H9 (cell line): ENCODE data around the gene WHRN. TPM values are rescaled to one million over a fixed set of nuclear protein-coding genes. Genes with fewer than 3 reads are reported as not detected.

Experiments
- DNase-seq: peaks from one replicate; pipeline ENCODE4 v3.0.0-alpha.2; 2017
- H2AFZ ChIP-seq: one replicate; pipeline ENCODE4 v1.6.1; 2013; ENCODE audit warnings: mild to moderate bottlenecking, low read length, control low read depth, moderate library complexity
- H2AK5ac ChIP-seq: 2 replicates; pipeline ENCODE4 v1.6.1; 2013; ENCODE audit warnings: low read length, control low read depth, mixed read lengths; ENCODE audit not compliant: insufficient read length
- H2BK120ac ChIP-seq: one replicate; pipeline ENCODE4 v1.6.1; 2013; ENCODE audit warnings: low read depth, mild to moderate bottlenecking, low read length, control low read depth, inconsistent platforms; ENCODE audit not compliant: poor library complexity, severe bottlenecking
- H2BK12ac ChIP-seq: 2 replicates; pipeline ENCODE4 v1.6.1; 2013; ENCODE audit warnings: low read length, control low read depth, mixed read lengths, low read depth; ENCODE audit not compliant: insufficient read length
- H2BK15ac ChIP-seq: 2 replicates; pipeline ENCODE4 v1.6.1; 2013; ENCODE audit warnings: low read depth, low read length, control low read depth
- H2BK20ac ChIP-seq: one replicate; pipeline ENCODE4 v1.6.1; 2013; ENCODE audit warnings: low read depth, mild to moderate bottlenecking, low read length, control low read depth, inconsistent platforms; ENCODE audit not compliant: poor library complexity, severe bottlenecking
- H2BK5ac ChIP-seq: 2 replicates; pipeline ENCODE4 v1.6.1; 2013; ENCODE audit warnings: low read length, control low read depth, mixed read lengths; ENCODE audit not compliant: insufficient read length
- H3K14ac ChIP-seq: 2 replicates; pipeline ENCODE4 v1.6.1; 2013; ENCODE audit warnings: low read length, control low read depth; ENCODE audit not compliant: insufficient read depth
- H3K18ac ChIP-seq: 2 replicates; pipeline ENCODE4 v1.6.1; 2013; ENCODE audit warnings: low read depth, mild to moderate bottlenecking, mixed read lengths, low read length, control low read depth; ENCODE audit not compliant: insufficient read length
- H3K23ac ChIP-seq: 2 replicates; pipeline ENCODE4 v1.6.1; 2013; ENCODE audit warnings: low read length, control low read depth, mixed read lengths, low read depth; ENCODE audit not compliant: insufficient read length
- H3K23me2 ChIP-seq: 2 replicates; pipeline ENCODE4 v1.6.1; 2013; ENCODE audit warnings: low read depth, mild to moderate bottlenecking, mixed read lengths, low read length, control low read depth; ENCODE audit not compliant: insufficient read length, poor library complexity, severe bottlenecking
- H3K27ac ChIP-seq: 2 replicates; pipeline ENCODE4 v1.5.1; 2013; ENCODE audit warnings: low read length, control low read depth, mixed read lengths, low read depth; ENCODE audit not compliant: insufficient read length
- H3K27me3 ChIP-seq: 2 replicates; pipeline ENCODE4 v1.6.1; 2013; ENCODE audit warnings: low read length, control low read depth, inconsistent platforms; ENCODE audit not compliant: insufficient read depth
- H3K4ac ChIP-seq: 2 replicates; pipeline ENCODE4 v1.6.1; 2013; ENCODE audit warnings: low read depth, mild to moderate bottlenecking, control low read depth, inconsistent platforms, low read length, moderate library complexity
- H3K4me1 ChIP-seq: 2 replicates; pipeline ENCODE4 v1.6.1; 2013; ENCODE audit warnings: low read length, control low read depth, inconsistent platforms; ENCODE audit not compliant: insufficient read depth
- H3K4me2 ChIP-seq: 2 replicates; pipeline ENCODE4 v1.6.1; 2013; ENCODE audit warnings: low read length, control low read depth, mixed read lengths; ENCODE audit not compliant: insufficient read length, insufficient read depth
- H3K56ac ChIP-seq: 2 replicates; pipeline ENCODE4 v1.6.1; 2013; ENCODE audit warnings: low read depth, mild to moderate bottlenecking, mixed read lengths, low read length, control low read depth; ENCODE audit not compliant: insufficient read length
- H3K79me1 ChIP-seq: 2 replicates; pipeline ENCODE4 v1.6.1; 2013; ENCODE audit warnings: low read depth, mild to moderate bottlenecking, moderate library complexity, low read length, control low read depth, inconsistent platforms; ENCODE audit not compliant: insufficient read depth, poor library complexity, severe bottlenecking
- H3K79me2 ChIP-seq: 2 replicates; pipeline ENCODE4 v1.6.1; 2013; ENCODE audit warnings: low read length, control low read depth, inconsistent platforms; ENCODE audit not compliant: insufficient read depth
- H3K9ac ChIP-seq: 2 replicates; pipeline ENCODE4 v1.6.1; 2013; ENCODE audit warnings: low read length, control low read depth, mixed read lengths; ENCODE audit not compliant: insufficient read length; ENCODE audit errors: extremely low read depth
- H3K9me3 ChIP-seq: one replicate; pipeline ENCODE4 v1.6.1; 2013; ENCODE audit warnings: low read depth, low read length, inconsistent platforms; ENCODE audit not compliant: control insufficient read depth
- H3T11ph ChIP-seq: one replicate; pipeline ENCODE4 v1.6.1; 2013; ENCODE audit warnings: mild to moderate bottlenecking, low read length, control low read depth, inconsistent platforms
- H4K20me1 ChIP-seq: one replicate; pipeline ENCODE4 v1.6.1; 2013; ENCODE audit not compliant: control insufficient read depth, insufficient read length, insufficient read depth
- H4K5ac ChIP-seq: 2 replicates; pipeline ENCODE4 v1.6.1; 2013; ENCODE audit warnings: low read depth, mild to moderate bottlenecking, mixed read lengths, low read length, control low read depth; ENCODE audit not compliant: insufficient read length
- H4K8ac ChIP-seq: replicated peaks from 2 replicates; pipeline ENCODE4 v1.6.1; 2013; ENCODE audit warnings: low read length, control low read depth, mixed read lengths, low read depth; ENCODE audit not compliant: insufficient read length
- H4K91ac ChIP-seq: 2 replicates; pipeline ENCODE4 v1.6.1; 2013; ENCODE audit warnings: low read depth, mild to moderate bottlenecking, moderate library complexity, mixed read lengths, low read length, control low read depth; ENCODE audit not compliant: insufficient read length
- H3K27ac Mint-ChIP-seq, 3 experiments: 2 replicates in 2 of 3; 3 replicates in 1 of 3; pipeline ENCODE4 v1.8.0; 2020 to 2021; ENCODE audit warnings: mixed read lengths in 3 of 3, mild to moderate bottlenecking in 1 of 3, moderate library complexity in 1 of 3
- H3K27me3 Mint-ChIP-seq: 2 replicates; pipeline ENCODE4 v1.8.0; 2021; ENCODE audit warnings: low read depth, mild to moderate bottlenecking, moderate library complexity, mixed read lengths
- H3K36me3 Mint-ChIP-seq, 3 experiments: 2 replicates in 2 of 3; 3 replicates in 1 of 3; pipeline ENCODE4 v1.8.0; 2020 to 2021; ENCODE audit warnings: low read depth in 3 of 3, mixed read lengths in 3 of 3; ENCODE audit not compliant: insufficient read depth in 1 of 3
- H3K4me1 Mint-ChIP-seq, 2 experiments: 2 replicates each; pipeline ENCODE4 v1.8.0; 2020; ENCODE audit warnings: mixed read lengths in 2 of 2
- H3K4me3 Mint-ChIP-seq, 2 experiments: 2 replicates in 1 of 2; 3 replicates in 1 of 2; pipeline ENCODE4 v1.8.0; 2020 to 2021; ENCODE audit warnings: mild to moderate bottlenecking in 2 of 2, mixed read lengths in 2 of 2, moderate library complexity in 1 of 2
- H3K9me3 Mint-ChIP-seq, 2 experiments: 2 replicates in 1 of 2; 3 replicates in 1 of 2; pipeline ENCODE4 v1.8.0; 2020; ENCODE audit warnings: mild to moderate bottlenecking in 2 of 2, mixed read lengths in 2 of 2, moderate library complexity in 1 of 2
- WGBS: extraction: QIAGEN DNeasy Blood & Tissue Kit; methylation state at CpG from one replicate; pipeline ENCODE4 v1.1.7; 2013; ENCODE audit warnings: missing lambda C conversion rate, low lambda C conversion rate, mixed read lengths; ENCODE audit not compliant: insufficient read length; ENCODE audit errors: extremely low coverage; 5-methylcytosine and 5-hydroxymethylcytosine counted together
- total RNA-seq: library from RNA; stranded (reverse); gene quantifications from 2 replicates; pipeline ENCODE4 v1.2.1, GENCODE V29; 2021
- TF ChIP-seq, protein P1 (sequence below): fragments of 200-600 bp; sonication (generic); conservative IDR thresholded peaks from 3 replicates; pipeline ENCODE4 v1.8.0; 2021; ENCODE audit warnings: antibody characterized with exemption, mild to moderate bottlenecking

The WHRN gene
- total RNA-seq, 1 experiment from 2014 or later = 2.2 TPM

DNA sequence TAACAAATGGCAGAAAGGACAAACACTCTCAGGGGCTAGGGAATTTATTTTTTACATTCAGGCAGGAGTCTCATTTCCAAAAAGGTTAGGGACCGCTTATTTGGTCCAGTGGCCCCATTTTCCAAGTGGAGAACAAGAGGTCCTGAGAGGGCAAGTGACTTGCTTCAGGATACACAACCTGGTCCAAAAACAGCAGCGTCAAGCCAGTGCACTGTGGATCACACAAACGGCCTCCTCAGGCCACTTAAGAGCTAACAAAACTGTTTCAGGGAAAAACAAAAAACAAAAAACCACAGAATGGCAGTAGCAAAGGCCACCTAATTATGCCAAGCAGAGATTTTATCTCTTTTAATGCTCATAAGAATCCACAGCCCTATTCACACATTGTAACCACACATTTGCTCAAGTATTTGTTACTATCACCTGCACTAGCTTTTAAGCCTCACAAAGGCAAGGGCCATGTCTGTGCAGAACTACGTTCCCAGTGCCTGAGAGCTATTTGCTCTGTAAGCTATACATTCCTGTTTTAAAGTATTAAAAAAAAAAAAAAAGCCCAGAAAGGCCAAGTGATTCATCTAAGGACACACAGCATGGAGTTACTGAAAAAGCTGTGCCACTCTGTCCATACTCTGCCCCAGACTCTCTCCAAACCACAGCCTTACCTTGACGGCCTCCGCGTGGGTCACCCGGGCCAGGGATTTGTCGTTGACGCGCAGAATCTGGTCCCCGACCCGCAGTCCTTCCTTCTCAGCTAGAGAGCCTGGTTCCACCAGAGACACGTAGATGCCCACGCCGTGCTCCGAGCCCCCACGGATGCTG is 1.5 kb downstream of the WHRN start:
- no peak overlapping the region for H2AK5ac ChIP-seq
- peaks cover 0 to 2% (median 0%) of the 10 kb centered on the region in 3 experiments; a peak in 2 of 7 replicates for H3K36me3 Mint-ChIP-seq
- H3K23ac ChIP-seq = no peak overlapping the region
- H3T11ph ChIP-seq = no peak overlapping the region
- peaks cover 4% of the 10 kb centered on the region for H3K4me1 ChIP-seq
- no peak for DNase-seq
- no peaks in the 10 kb centered on the region for H3K9me3 ChIP-seq
- H3K14ac ChIP-seq = no peak overlapping the region
- H3K4me2 ChIP-seq = peak overlapping the region; percentile 56
- H2BK15ac ChIP-seq = no peak overlapping the region
- peaks cover 42 to 62% of the 10 kb centered on the region in 2 experiments for H3K4me1 Mint-ChIP-seq
- H2BK5ac ChIP-seq = no peak overlapping the region
- peaks cover 57% of the 10 kb centered on the region for H3K27me3 Mint-ChIP-seq
- peak overlapping the region; percentile 61 to 71 for H3K4me3 Mint-ChIP-seq
- peaks cover 18% of the 10 kb centered on the region for H3K23me2 ChIP-seq
- no peak overlapping the region for H2BK12ac ChIP-seq
- H2BK120ac ChIP-seq = no peak overlapping the region
- no peaks in the 10 kb centered on the region; the same call in 1 of the 2 replicates for H3K27me3 ChIP-seq
- no CpG with 5 or more reads among the region's 18 CpGs for WGBS
- TF ChIP-seq, protein P1, sequence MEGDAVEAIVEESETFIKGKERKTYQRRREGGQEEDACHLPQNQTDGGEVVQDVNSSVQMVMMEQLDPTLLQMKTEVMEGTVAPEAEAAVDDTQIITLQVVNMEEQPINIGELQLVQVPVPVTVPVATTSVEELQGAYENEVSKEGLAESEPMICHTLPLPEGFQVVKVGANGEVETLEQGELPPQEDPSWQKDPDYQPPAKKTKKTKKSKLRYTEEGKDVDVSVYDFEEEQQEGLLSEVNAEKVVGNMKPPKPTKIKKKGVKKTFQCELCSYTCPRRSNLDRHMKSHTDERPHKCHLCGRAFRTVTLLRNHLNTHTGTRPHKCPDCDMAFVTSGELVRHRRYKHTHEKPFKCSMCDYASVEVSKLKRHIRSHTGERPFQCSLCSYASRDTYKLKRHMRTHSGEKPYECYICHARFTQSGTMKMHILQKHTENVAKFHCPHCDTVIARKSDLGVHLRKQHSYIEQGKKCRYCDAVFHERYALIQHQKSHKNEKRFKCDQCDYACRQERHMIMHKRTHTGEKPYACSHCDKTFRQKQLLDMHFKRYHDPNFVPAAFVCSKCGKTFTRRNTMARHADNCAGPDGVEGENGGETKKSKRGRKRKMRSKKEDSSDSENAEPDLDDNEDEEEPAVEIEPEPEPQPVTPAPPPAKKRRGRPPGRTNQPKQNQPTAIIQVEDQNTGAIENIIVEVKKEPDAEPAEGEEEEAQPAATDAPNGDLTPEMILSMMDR = no peak
- H3K56ac ChIP-seq = no peak overlapping the region
- no peak overlapping the region for H3K4ac ChIP-seq
- H3K79me2 ChIP-seq = no peaks in the 10 kb centered on the region
- H4K91ac ChIP-seq = no peak overlapping the region
- no peak overlapping the region for H3K27ac Mint-ChIP-seq
- H2BK20ac ChIP-seq = no peak overlapping the region
- no peak overlapping the region for H4K8ac ChIP-seq
- H3K27ac ChIP-seq = no peak overlapping the region
- no peaks in the 10 kb centered on the region for H3K79me1 ChIP-seq
- no peaks in the 10 kb centered on the region for H4K20me1 ChIP-seq
- no peak overlapping the region for H4K5ac ChIP-seq
- H2AFZ ChIP-seq = no peak overlapping the region
- peak overlapping the region; percentile 21 for H3K18ac ChIP-seq
- no peak overlapping the region for H3K9ac ChIP-seq
- peaks cover 0 to 3% of the 10 kb centered on the region in 2 experiments; a peak in 2 of 5 replicates for H3K9me3 Mint-ChIP-seq
